Measurements from ENCODE around the gene ZDHHC3.
A peak's percentile ranks its signal among the peaks of the same experiment; 100 is the strongest.
"Not testable (repeated sequence)": the region's sequence is repeated elsewhere in the genome, so short reads cannot be mapped to it uniquely, and the experiment has no call there.

ZDHHC3 gene

DNA sequence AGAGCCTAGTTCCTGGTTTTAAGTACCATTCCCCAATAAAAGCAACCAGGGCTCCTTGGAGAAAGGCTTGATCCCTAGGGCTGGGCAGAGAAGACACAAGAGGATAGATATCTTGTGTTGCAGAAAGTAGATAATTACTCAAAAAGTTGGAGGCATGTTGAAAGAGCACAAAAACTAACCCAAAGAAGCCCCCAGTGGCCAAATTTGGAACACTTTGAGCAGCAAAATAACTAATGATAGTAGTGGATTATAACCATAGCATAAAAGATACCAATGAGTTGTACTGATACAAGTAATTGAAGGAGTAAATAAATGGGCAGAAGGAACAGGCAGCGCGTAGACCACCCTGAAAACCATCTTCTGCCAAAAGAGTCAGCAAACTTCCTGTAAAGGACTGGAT, 12.1 kb upstream of the ZDHHC3 start:
- Histone ChIP-seq H3K36me3 (ENCODE audit: insufficient read depth, low read length) (peaks cover 4% of the 10 kb centered on the region), H3K9me3 (ENCODE audit: control insufficient read depth, insufficient read depth, low read length) (no peaks in the 10 kb centered on the region), H3K9ac (ENCODE audit: low read depth, low read length) (no peak overlapping the region), H3K4me1 (ENCODE audit: insufficient read depth, low read length) (peaks cover 23% of the 10 kb centered on the region)

DNA sequence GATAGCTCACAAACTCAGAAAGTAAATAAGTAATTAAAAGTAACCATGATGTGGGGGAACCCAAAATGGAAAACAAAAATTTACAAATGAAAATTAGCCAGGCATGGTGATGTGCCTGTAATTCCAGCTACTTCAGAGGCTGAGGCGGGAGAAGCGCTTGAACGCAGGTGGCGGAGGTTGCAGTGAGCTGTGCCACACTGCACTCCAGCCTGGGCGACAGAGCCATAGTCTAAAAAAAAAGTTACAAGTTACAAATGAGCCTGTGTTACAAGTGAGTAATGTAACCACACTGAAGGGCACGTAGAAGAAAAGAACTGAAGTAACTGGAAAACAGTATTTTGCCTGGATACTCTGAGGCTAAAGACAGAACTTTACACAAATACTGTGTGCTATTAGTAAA, 11.4 kb upstream of the ZDHHC3 start:
- peaks cover 4% of the 10 kb centered on the region for H3K36me3 ChIP-seq (ENCODE audit: insufficient read depth, low read length)
- H3K4me1 ChIP-seq (ENCODE audit: insufficient read depth, low read length) = peaks cover 19% of the 10 kb centered on the region
- H3K9ac ChIP-seq (ENCODE audit: low read depth, low read length) = no peak overlapping the region
- no peaks in the 10 kb centered on the region for H3K9me3 ChIP-seq (ENCODE audit: control insufficient read depth, insufficient read depth, low read length)

DNA sequence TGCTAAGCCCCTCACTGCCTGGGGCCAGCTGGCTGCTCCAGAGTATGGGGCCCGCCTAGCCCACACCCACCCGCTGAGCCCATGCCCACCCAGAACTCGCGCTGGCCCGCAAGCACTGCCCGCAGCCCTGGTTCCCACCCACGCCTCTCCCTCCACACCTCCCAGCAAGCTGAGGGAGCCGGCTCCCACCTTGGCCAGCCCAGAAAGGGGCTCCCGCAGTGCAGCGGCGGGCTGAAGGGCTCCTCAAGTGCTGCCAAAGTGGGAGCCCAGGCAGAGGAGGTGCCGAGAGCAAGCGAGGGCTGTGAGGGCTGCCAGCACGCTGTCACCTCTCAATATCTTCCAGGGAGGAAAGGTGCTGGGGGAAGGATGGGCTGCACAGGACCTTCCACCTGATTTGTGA, 10.4 kb upstream of the ZDHHC3 start:
- H3K9ac ChIP-seq (ENCODE audit: low read depth, low read length); H3K9me3 ChIP-seq (ENCODE audit: control insufficient read depth, insufficient read depth, low read length); H3K36me3 ChIP-seq (ENCODE audit: insufficient read depth, low read length): not testable (repeated sequence)
- H3K4me1 ChIP-seq (ENCODE audit: insufficient read depth, low read length) = peaks cover 19% of the 10 kb centered on the region

DNA sequence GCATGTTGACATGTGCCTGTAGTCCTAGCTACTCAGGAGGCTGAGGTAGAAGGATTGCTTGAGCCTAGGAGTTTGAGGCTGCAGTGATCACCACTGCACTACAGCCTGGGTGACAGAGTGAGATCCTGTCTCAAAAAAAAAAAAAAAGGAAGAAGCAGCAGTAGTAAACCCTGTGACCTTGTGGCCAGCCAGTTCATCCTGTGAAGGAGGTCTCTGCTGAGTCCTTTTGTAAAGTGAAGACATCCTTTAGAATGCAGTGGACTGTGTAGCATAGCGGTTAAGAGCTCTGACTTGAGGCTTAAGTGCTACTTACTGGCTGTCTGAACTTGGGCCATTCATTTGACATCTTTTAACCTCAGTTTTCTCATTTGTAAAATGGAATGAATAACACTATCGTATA, 8.4 kb upstream of the ZDHHC3 start:
- peaks cover 15% of the 10 kb centered on the region for H3K4me1 ChIP-seq (ENCODE audit: insufficient read depth, low read length)
- H3K36me3 ChIP-seq (ENCODE audit: insufficient read depth, low read length) = no peaks in the 10 kb centered on the region
- no peaks in the 10 kb centered on the region for H3K9me3 ChIP-seq (ENCODE audit: control insufficient read depth, insufficient read depth, low read length)
- H3K9ac ChIP-seq (ENCODE audit: low read depth, low read length) = no peak overlapping the region

DNA sequence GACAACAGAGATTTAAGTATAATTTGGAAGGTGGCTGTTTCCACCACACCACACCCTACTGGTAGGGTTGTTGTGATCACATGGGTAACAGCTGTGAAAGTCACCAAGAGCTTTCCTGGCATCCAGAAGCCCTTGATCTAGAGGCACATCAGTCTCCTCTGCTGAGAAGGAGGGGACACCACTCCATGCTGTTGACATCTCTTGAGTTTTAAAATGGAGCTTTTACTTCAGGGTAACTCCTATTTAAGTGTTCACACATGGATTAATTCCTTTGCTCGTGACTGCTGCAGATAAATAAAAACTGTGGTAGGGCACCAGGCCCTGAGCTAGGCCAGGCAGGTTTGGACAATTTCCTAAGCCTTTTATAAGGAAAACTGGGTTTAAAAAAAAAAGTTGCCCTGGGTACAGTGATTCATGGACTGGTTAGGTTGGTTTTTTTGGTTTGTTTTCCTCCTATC, 7.5 kb upstream of the ZDHHC3 start:
- H3K36me3 ChIP-seq (ENCODE audit: insufficient read depth, low read length) = no peaks in the 10 kb centered on the region
- H3K4me1 ChIP-seq (ENCODE audit: insufficient read depth, low read length) = peaks cover 8% of the 10 kb centered on the region
- H3K9me3 ChIP-seq (ENCODE audit: control insufficient read depth, insufficient read depth, low read length) = no peaks in the 10 kb centered on the region

DNA sequence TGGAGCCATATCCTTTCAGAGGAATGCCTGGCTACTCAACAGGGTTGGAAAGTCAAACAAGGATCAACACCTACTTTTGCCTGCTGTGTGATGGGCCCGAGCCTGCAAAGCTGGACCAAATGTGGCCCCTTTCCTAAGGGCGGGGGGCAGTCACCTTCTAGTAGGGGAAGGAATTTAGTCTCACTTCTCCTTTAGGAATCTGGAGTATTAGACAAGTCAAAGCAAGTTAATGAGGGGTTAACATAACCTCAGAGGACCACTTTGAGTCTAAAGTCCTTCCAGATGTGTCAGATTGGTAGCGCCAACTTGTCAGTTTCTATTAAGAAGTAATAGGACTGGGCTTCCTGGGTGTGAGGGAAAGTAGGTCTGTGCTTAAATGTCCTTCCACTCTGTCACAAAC, 6.8 kb upstream of the ZDHHC3 start:
- H3K9ac ChIP-seq (ENCODE audit: low read depth, low read length) = no peak overlapping the region
- 0 out of 2 replicates have a peak, but pooled peaks cover 4% of the 10 kb centered on the region for H3K4me1 ChIP-seq (ENCODE audit: insufficient read depth, low read length)

More for the DNA sequence above, 7.5 kb upstream of the ZDHHC3 start:
- no peak overlapping the region for H3K9ac ChIP-seq (ENCODE audit: low read depth, low read length)

DNA sequence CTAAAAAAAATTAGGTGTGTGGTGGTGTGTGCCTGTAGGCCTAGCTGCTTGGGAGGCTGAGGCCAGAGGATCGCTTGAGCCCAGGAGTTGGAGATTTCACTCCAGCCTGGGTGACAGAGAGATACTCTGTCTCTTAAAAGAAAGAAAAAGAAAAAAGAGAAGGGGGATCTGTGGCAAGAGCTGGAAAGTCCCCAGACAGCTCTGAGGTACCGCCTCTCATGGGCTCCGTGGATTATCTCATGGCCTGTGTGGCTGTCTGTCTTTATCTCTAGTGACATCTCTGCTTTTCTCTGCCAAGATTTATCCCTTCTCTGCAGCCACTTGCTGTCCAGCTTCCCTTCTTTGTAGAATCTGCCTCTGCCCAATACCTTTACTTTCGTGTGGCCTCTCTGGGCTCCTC, 5.8 kb upstream of the ZDHHC3 start:
- Histone ChIP-seq H3K36me3 (ENCODE audit: insufficient read depth, low read length) (no peaks in the 10 kb centered on the region), H3K9ac (ENCODE audit: low read depth, low read length) (no peak overlapping the region), H3K9me3 (ENCODE audit: control insufficient read depth, insufficient read depth, low read length) (no peaks in the 10 kb centered on the region), H3K4me1 (ENCODE audit: insufficient read depth, low read length) (peaks cover 3% of the 10 kb centered on the region; the same call in 1 of the 2 replicates)

More for the DNA sequence above, 6.8 kb upstream of the ZDHHC3 start:
- no peaks in the 10 kb centered on the region for H3K9me3 ChIP-seq (ENCODE audit: control insufficient read depth, insufficient read depth, low read length)
- no peaks in the 10 kb centered on the region for H3K36me3 ChIP-seq (ENCODE audit: insufficient read depth, low read length)

DNA sequence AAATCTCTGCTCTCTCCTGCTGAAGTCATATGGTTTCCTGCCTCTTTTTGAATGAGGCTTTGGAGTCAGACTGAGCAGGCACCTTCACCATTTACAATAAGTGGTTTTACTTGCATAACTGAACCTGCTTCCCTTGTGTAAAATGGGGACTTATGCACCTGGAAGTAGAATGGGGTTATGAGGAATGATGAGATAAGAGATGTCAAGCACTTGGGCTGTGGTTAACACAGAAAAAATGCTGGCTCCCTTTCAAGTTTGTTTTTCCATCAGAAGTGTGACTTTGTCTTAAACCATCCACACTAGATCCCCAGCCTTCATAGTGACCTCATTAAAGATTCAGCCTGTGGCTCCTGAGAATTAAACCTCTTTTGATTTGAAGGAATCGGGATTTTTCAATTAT, 5.2 kb upstream of the ZDHHC3 start:
- no peak overlapping the region for H3K9ac ChIP-seq (ENCODE audit: low read depth, low read length)
- H3K4me1 ChIP-seq (ENCODE audit: insufficient read depth, low read length) = peaks cover 3% of the 10 kb centered on the region; the same call in 1 of the 2 replicates
- no peaks in the 10 kb centered on the region for H3K36me3 ChIP-seq (ENCODE audit: insufficient read depth, low read length)
- H3K9me3 ChIP-seq (ENCODE audit: control insufficient read depth, insufficient read depth, low read length) = no peaks in the 10 kb centered on the region

DNA sequence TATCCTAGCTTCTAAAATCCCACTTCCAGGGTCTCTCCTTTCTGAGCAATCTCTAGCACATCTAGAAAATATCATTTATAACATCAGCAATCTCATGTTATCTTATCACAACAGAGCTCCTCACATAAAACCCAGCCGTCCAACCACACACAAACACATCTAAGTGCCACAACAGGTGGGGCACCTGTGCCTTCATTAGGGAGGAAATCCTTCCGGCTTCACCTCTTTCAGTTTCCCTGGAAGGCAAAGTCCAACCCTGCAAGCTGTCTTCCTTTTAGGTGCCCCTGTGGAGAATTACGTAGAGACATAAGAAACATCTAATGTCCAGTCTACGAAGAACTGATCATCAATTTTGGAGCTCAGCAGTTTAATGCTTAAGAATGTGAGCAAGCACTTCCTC, 1.6 kb downstream of the ZDHHC3 start:
- Histone ChIP-seq H3K9ac (ENCODE audit: low read depth, low read length) (peak overlapping the region; percentile 100), H3K4me1 (ENCODE audit: insufficient read depth, low read length) (peaks cover 10% of the 10 kb centered on the region; the same call in 1 of the 2 replicates)

DNA sequence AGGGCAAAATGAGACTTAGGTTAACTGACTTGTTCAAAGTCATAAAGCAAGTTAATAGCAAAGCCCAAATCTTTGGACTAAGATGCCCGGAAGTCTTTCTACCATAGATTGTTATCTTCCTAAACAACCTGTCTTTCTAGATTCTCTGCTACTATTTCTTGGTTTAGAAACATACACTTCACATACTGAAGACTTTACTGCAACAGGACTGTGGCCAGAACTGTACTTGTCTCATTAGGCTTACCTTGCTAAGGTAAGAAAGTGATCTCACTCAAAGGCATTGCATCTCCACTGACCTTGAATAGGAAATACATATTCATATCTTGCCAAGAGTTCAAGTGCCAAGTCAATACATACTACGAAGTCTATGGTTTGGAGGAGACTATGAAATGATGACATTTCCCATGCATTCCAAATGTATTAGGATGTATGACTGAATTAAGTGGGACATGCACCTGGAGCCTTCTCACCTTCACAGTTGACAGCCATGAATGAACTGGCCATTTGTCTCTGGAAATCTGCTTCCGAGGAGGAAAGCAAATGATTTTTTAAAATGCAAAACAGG, 5.0 kb downstream of the ZDHHC3 start:
- 0 out of 2 replicates have a peak, but pooled peaks cover 7% of the 10 kb centered on the region for H3K4me1 ChIP-seq (ENCODE audit: insufficient read depth, low read length)
- H3K9me3 ChIP-seq (ENCODE audit: control insufficient read depth, insufficient read depth, low read length) = no peaks in the 10 kb centered on the region
- no peak overlapping the region for H3K9ac ChIP-seq (ENCODE audit: low read depth, low read length)
- no peaks in the 10 kb centered on the region for H3K36me3 ChIP-seq (ENCODE audit: insufficient read depth, low read length)

More for the DNA sequence above, 1.6 kb downstream of the ZDHHC3 start:
- no peaks in the 10 kb centered on the region for H3K36me3 ChIP-seq (ENCODE audit: insufficient read depth, low read length)
- H3K9me3 ChIP-seq (ENCODE audit: control insufficient read depth, insufficient read depth, low read length) = no peaks in the 10 kb centered on the region

DNA sequence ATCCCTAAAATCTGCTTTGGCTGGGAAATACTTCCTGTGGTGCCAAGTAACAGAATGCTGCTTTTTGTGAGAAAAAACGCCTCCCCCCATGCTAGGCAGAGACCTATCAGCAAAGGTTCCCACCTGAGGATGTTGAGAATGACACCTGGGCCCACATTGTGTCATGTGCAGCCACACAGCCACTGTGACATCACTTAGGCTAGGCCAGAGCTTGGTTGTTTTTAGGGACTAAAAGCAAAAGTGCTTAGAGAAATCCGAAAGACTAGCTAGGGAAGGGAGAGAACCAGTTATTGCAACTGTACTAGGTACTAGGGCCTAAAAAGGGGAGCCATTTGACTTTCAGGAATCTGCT, 6.2 kb downstream of the ZDHHC3 start:
- H3K9me3 ChIP-seq (ENCODE audit: control insufficient read depth, insufficient read depth, low read length) = no peaks in the 10 kb centered on the region
- 0 out of 2 replicates have a peak, but pooled peaks cover 6% of the 10 kb centered on the region for H3K4me1 ChIP-seq (ENCODE audit: insufficient read depth, low read length)
- no peak overlapping the region for H3K9ac ChIP-seq (ENCODE audit: low read depth, low read length)
- no peaks in the 10 kb centered on the region for H3K36me3 ChIP-seq (ENCODE audit: insufficient read depth, low read length)

DNA sequence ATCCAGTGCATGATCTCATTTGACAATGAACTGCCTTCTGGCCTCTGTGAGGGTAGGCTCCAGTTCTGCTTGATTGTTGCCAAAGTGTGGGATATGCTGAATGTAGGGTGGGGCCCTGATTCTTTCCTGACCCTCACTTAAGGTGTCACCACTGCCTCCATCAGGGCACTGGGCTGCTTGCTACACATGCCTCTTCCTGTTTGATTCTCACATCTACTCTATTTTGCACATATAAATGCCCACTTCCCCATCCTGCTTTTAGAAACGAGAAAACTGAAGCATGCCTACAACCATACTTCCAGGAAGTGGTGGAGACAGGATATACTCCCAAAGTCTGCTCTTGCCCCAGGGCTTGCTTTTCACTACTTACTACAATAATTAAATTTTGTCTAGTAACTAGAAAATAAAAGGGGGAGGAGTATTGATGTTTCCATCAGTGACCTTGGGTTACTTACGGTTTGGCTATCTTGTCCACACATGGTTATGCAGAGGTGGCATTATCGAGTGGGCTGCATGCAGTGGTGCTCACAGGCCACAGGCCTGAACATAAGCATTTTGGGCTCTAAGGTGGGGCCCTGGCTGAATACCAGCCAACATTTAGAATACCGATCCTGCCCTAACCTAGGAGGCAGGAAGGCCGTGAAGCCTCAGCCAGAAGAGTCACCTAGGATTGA, 6.7 kb downstream of the ZDHHC3 start:
- Histone ChIP-seq H3K9me3 (ENCODE audit: control insufficient read depth, insufficient read depth, low read length) (no peaks in the 10 kb centered on the region), H3K9ac (ENCODE audit: low read depth, low read length) (no peak overlapping the region), H3K36me3 (ENCODE audit: insufficient read depth, low read length) (no peaks in the 10 kb centered on the region), H3K4me1 (ENCODE audit: insufficient read depth, low read length) (0 out of 2 replicates have a peak, but pooled peaks cover under 1% of the 10 kb centered on the region)

DNA sequence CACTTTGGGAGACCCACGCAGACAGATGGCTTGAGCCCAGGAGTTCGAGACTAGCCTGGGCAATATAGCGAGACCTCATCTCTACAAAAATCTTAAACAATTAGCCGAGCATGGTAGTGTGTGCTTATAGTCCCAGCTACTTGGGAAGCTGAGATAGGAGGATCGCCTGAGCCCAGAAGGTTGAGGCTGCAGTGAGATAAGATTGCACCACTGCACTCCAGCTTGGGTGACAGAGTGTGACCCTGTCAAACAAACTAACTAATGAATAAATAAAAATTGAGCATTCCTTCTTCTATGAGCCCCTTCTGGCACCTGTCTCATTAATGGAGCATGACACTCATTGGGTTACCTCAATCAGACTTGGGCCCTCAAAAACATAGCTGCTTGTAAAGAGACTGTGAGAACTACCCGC, 7.5 kb downstream of the ZDHHC3 start:
- no peaks in the 10 kb centered on the region for H3K9me3 ChIP-seq (ENCODE audit: control insufficient read depth, insufficient read depth, low read length)
- no peaks in the 10 kb centered on the region for H3K36me3 ChIP-seq (ENCODE audit: insufficient read depth, low read length)
- no peak overlapping the region for H3K9ac ChIP-seq (ENCODE audit: low read depth, low read length)
- no peaks in the 10 kb centered on the region for H3K4me1 ChIP-seq (ENCODE audit: insufficient read depth, low read length)

DNA sequence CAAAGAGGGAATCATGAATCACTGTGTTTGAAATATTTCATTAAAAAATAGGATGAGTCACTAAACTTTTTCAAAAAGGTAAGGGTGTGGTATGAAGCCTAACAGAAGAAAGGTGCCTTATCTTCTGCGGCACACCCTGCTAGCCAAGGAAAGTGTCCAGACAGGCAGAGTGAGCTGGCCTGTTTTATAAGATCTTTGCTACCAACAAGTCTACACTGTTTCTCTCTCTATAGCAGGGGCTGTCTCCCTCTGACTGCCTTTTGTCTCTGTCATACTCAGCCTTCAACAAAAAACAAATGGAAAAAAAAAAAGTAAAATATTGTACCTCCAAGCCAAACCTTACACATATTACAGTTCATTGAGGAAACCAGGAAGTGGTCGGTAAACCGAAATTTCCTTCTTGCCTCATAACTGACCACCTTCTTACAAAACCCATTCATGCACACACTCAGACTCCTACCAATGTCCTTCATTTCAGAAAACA, 9.1 kb downstream of the ZDHHC3 start:
- Histone ChIP-seq H3K9ac (ENCODE audit: low read depth, low read length) (no peak overlapping the region), H3K9me3 (ENCODE audit: control insufficient read depth, insufficient read depth, low read length) (no peaks in the 10 kb centered on the region), H3K36me3 (ENCODE audit: insufficient read depth, low read length) (no peaks in the 10 kb centered on the region), H3K4me1 (ENCODE audit: insufficient read depth, low read length) (no peaks in the 10 kb centered on the region)

DNA sequence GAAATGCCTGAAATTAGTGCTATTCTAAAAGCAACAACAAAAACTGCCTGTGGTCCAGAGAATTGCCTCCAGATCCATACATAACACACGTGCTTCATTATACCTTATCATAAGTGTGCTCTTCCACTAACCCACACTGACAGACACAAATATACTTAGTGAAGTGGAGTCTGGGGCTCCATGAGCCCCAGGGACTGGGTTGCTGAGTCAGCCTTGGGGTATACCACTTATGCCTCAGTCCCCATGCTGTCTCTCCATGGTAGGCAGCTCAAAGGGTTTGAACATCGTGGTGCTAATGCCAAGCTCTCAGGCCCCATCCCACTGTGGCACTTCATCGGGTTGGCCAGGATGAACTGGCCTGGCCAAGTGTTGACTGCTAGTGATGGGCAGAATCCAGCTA, 10.8 kb downstream of the ZDHHC3 start:
- Histone ChIP-seq H3K9me3 (ENCODE audit: control insufficient read depth, insufficient read depth, low read length) (no peaks in the 10 kb centered on the region), H3K4me1 (ENCODE audit: insufficient read depth, low read length) (no peaks in the 10 kb centered on the region), H3K9ac (ENCODE audit: low read depth, low read length) (no peak overlapping the region), H3K36me3 (ENCODE audit: insufficient read depth, low read length) (no peaks in the 10 kb centered on the region)

All from ES-I3 (cell line).